CD4-positive, alpha-beta T cell treated with Interferon gamma for 1 hour (primary cell): ENCODE data around the gene TECR.

Source experiments
- DNase-seq: peaks from one replicate; pipeline ENCODE4 v3.0.0-alpha.2; 2020

Gene TECR

GRCh38 chr19:14510311-14511228 lies 18.8 kb upstream of the TECR start:
- DNase-seq, result peak; percentile 54

DNA sequence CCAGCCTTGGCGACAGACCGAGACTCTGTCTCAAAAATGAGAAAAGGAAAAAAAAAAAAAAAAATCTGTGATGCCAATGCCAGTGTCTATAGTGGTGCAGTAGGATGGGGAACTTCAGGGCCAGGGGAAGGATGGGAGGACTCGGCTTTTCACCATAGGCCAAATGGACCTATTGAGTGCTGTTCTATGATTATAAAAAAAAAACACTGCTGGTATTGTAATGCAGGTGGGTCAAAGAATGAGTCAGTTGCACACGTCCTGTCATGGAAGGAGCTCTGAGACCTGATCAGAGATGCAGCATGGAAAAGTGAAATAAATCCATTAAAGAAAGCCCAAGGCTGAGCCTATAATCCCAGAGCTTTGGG lies 18.2 kb upstream of the TECR start:
- DNase-seq, result no peak

DNA sequence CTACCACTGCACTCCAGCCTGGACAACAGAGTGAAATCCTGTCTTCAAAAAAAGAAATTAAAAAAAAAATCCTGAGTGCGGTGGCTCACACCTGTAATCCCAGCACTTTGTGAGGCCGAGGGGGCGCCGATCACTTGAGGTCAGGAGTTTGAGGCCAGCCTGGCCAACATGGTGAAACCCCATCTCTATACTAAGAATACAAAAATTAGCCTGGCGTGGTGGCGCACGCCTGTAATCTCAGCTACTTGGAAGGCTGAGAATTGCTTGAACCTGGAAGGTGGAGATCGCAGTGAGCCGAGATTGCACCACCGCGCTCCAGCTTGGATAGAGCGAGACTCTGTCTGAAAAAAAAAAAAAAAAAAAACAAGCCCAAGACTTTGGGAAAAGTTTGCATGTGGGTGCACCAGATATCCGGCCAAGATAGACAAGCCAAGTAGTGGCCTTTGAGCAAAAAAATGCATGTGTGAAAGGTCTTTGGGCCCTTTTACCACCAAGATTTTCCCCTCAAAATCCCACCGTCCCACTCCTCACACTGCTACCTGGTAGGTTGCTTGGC lies 16.9 kb upstream of the TECR start:
- DNase-seq, result no peak

GRCh38 chr19:14514215-14514863 lies 15.1 kb upstream of the TECR start:
- peak; percentile 42 for DNase-seq

DNA sequence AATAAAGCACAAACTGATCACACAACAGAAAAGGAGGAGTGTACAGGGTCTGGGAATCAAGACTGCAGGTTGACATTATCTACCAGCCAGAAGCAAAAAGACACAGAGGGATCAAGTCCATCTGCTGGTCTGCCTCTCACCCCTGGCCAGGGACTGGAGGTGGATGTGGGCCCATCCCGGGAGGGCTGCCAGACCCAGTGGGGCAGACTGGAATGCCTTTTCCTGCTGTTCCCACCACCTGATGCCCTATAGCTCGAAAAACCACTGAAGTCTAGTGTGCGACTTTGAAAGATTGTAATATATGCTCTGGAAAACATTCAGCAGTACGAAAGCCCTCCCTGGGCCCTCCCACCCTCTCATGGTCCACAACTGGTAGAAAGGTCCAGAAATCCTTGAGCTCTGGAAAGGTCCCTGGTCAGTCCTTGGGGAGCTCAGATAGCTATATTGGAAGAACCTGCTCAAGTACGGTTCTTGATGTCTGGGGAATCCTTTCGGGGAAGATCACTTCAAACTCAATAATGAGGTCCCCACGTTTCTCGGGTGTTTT lies 13.8 kb upstream of the TECR start:
- DNase-seq, result no peak

- DNase-seq, result no peak
These were observed 13.3 kb upstream of the TECR start for GRCh38 chr19:14516048-14516534.

GRCh38 chr19:14516746-14517438 lies 12.5 kb upstream of the TECR start:
- peak; percentile 13 for DNase-seq

GRCh38 chr19:14517446-14517839 lies 12.0 kb upstream of the TECR start:
- DNase-seq, result no peak

DNA sequence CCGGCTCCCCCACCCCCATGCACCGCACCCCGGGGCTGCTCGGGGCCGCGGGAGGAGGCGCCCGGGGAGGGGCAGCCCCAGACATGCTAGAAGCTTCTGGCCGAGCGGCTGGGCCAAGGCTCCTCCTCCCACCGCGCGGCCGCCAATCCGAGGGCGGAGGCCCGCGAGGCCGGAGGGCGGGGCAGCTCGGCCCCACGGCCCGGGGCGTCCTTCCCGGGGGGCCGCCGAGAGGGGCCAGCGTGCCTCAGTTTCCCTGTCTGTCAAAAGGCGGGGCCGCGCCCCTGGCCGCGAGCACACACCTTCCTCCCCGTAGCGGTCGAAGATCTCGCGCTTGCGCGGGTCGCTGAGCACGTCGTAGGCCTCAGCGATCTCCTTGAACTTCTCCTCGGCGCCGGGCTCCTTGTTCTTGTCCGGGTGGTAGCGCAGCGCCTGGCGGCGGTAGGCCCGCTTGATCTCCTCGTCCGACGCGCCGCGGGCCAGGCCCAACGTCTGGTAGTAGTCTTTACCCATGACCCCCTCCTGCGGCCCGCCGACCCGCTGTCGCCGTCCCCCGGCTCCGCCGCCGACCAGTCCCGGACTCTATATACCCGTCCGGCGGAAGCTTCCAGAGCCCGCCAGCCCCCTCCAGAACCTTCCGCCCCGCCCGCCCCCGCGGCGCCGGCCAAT lies 11.4 kb upstream of the TECR start, which contains the start of gene DNAJB1:
TSS of gene DNAJB1 (minus strand) at position 558 of the 666 bp plus-strand sequence. CDS start at position 510, 48 bp downstream.
- peak; percentile 80 for DNase-seq

- no peak for DNase-seq
These were observed 10.0 kb upstream of the TECR start for GRCh38 chr19:14519245-14519859.

DNA sequence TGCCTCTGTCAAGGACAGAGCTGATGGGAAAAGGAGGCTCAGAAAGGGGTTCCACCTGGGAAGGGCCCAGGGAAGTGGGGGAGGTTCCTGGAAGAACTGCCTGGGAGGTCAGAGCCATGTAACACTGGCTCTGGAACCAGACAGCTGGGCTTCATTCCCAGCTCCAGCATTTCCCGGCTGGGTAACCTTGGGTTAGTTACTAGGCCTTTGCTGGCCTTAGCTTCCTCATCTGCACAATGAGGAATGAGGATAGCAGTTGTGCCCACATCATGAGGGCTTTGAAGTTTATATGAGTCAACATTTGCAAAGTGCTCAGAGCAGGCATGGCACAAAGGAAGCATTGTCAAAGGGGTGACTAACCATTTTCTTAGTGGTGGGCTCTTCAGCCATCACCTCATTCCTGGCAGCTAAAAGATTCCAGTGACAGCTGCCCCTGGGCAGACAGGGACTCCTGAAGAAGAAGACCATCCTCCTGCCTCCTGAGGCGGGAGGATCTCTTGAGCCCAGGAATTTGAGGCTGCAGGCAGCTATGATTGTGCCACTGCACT lies 9.5 kb upstream of the TECR start:
- no peak for DNase-seq

GRCh38 chr19:14520543-14520942 lies 8.9 kb upstream of the TECR start:
- no peak for DNase-seq

GRCh38 chr19:14525729-14526128 lies 3.7 kb upstream of the TECR start:
- no peak for DNase-seq

- DNase-seq, result no peak
These were observed 3.0 kb upstream of the TECR start for GRCh38 chr19:14526423-14526822.

DNA sequence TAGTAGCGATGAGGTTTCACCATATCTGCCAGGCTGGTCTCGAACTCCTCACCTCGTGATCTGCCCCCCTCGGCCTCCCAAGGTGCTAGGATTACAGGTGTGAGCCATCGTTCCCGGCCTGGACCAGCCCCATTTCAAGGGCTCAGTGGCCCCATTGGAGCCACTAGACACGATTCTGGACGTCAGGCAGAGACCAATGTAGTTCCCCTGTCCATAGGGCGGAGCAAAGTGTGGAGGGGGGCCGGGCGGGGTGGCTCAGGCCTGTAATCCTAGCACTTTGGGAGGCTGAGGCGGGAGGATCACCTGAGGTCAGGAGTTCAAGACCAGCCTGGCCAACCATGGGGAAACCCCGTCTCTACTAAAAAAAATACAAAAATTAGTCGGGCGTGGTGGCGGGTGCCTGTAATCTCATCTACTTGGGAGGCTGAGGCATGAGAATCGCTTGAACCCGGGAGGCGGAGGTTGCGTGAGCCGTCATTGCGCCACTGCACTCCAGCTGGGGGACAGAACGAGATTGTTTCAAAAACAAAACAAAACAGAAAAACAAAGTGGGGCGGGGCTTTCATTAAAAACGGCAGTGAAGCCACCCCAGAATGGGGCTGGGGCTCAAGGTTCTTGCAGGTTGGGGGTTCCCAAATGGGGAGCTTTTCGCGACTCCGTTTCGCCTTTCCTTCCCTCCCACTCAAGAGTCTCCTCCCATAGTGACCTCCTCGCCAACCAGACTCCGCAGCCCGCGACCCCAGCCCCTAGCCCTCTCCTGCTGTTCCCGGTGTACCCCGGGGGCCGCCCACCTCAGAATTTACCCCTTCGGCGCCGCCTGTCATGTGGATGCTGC lies 758 bp upstream of the TECR start:
- no peak for DNase-seq

DNA sequence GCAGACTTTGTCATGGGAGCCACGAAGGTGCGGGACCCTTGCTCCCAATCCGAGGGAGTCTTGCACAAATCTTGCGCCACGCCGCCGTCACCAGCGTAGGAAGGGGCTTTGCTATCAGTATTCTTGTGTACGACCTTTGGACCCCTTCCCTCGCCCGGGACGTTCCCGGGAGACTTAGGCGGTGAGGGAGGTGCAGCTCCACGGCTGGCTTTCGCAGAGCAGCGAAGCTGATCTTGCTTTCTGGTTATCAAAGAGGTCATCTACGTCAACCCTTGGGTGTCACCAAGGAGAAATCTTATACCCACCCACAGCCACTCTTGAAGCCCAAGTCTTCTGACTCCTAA lies 583 bp downstream of the TECR start:
- no peak for DNase-seq

DNA sequence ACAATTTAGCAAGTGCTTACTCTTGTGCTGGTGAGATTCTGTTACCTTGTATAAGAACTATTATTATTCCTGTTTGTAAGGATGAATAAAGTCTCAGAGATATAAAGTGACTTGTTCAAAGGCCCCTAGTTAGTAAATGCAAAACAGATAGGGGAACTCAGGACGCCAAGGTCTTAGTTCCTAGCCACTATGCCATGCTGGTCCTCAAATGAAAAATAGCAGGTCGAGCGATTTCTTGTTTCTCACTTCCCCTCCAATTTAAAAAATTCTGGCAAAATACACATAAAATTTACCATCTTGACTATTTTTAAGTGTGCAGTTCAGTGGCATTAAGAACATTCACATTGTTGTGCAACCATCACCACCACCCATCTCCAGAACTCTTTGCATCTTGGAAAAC lies 1.1 kb downstream of the TECR start:
- no peak for DNase-seq

GRCh38 chr19:14533450-14533849 lies 4.1 kb downstream of the TECR start:
- DNase-seq, result no peak

GRCh38 chr19:14536926-14537692 lies 7.7 kb downstream of the TECR start:
- peak; percentile 54 for DNase-seq
